ENCODE results near the gene ADTRP. TPM values are rescaled to one million over a fixed set of nuclear protein-coding genes. Genes with fewer than 3 reads are reported as not detected.
"Not testable (repeated sequence)": the region's sequence is repeated elsewhere in the genome, so short reads cannot be mapped to it uniquely, and the experiment has no call there.

Gene ADTRP
- total RNA-seq, 1 donor from 2014 or later, result 3.4 TPM

- TF ChIP-seq, protein P1, sequence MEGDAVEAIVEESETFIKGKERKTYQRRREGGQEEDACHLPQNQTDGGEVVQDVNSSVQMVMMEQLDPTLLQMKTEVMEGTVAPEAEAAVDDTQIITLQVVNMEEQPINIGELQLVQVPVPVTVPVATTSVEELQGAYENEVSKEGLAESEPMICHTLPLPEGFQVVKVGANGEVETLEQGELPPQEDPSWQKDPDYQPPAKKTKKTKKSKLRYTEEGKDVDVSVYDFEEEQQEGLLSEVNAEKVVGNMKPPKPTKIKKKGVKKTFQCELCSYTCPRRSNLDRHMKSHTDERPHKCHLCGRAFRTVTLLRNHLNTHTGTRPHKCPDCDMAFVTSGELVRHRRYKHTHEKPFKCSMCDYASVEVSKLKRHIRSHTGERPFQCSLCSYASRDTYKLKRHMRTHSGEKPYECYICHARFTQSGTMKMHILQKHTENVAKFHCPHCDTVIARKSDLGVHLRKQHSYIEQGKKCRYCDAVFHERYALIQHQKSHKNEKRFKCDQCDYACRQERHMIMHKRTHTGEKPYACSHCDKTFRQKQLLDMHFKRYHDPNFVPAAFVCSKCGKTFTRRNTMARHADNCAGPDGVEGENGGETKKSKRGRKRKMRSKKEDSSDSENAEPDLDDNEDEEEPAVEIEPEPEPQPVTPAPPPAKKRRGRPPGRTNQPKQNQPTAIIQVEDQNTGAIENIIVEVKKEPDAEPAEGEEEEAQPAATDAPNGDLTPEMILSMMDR (IDR thresholded peaks at IDR 0.05; ENCODE audit: unreplicated experiment), result no peak
- Mint-ChIP-seq H3K4me3 (no peak overlapping the region), H3K4me1 (peaks cover 10% of the 10 kb centered on the region), H3K27ac (no peak overlapping the region), H3K9me3 (no peaks in the 10 kb centered on the region), H3K36me3 (no peaks in the 10 kb centered on the region), H3K27me3 (ENCODE audit: low read depth) (no peaks in the 10 kb centered on the region)
- no peak for DNase-seq (ENCODE audit: low spot score in 2 of 2, unreplicated experiment in 2 of 2)
Measured at GRCh38 chr6:11803591-11803971, 25.0 kb upstream of the ADTRP start.

DNA sequence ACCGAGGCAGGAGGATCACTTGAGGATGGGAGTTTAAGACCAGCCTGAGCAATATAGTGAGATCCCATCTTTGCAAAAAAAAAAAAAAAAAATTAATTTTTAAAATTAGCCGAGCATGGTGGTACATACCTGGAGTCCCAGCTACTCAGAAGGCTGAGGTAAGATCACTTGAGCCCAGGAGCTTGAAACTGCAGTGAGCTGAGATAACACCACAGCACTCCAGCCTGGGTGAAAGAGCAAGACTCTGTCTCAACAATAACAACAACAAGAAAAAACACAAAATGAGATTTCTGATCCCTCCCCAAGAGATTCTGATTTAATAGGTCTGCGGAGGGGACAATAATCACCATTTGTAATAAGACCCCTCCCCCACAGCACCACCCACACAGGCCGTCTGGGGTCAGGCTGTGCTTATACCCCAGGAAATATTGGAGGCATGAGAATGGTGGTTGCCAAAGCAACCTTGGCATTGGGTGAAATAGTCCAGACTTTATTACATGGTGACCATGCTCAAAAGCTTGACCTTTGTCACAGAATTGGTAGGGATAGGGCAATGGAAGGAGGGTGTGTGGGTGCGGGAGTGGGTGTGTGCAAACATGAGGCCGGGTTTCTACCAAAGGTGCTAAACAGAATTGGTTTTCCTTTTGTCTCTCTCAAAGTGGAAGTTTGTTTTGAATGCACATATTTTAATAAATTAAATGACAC is 24.4 kb upstream of the ADTRP start:
- no peaks in the 10 kb centered on the region for H3K27me3 Mint-ChIP-seq (ENCODE audit: low read depth)
- DNase-seq (ENCODE audit: low spot score in 2 of 2, unreplicated experiment in 2 of 2), result no peak
- H3K27ac Mint-ChIP-seq, result no peak overlapping the region
- H3K9me3 Mint-ChIP-seq, result no peaks in the 10 kb centered on the region
- H3K4me1 Mint-ChIP-seq, result peaks cover 13% of the 10 kb centered on the region
- H3K4me3 Mint-ChIP-seq, result no peak overlapping the region
- TF ChIP-seq, protein P1 (IDR thresholded peaks at IDR 0.05; ENCODE audit: unreplicated experiment), result no peak
- H3K36me3 Mint-ChIP-seq, result no peaks in the 10 kb centered on the region

DNA sequence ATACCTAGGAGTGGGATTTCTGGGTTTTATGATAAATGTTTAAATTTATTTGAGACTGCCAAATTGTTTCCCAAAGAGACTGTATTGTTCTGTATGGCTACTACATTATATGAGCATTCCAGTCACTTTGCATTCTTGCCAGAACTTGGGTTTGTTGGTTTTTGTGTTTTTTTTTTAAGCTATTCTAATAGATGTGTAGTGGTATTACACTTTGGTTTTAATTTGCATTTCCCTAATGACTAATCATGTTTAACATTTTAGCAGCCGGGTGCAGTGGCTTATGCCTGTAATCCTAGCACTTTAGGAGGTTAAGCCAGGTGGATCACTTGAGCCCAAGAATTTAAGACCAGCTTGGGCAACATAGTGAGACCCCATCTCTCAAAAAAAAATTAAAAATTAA is 21.9 kb upstream of the ADTRP start:
- not testable (repeated sequence) for H3K4me1 Mint-ChIP-seq; H3K9me3 Mint-ChIP-seq; H3K27me3 Mint-ChIP-seq (ENCODE audit: low read depth); DNase-seq (ENCODE audit: low spot score in 2 of 2, unreplicated experiment in 2 of 2); H3K27ac Mint-ChIP-seq; H3K36me3 Mint-ChIP-seq; H3K4me3 Mint-ChIP-seq

- Mint-ChIP-seq H3K36me3 (no peaks in the 10 kb centered on the region), H3K4me1 (peaks cover 15% of the 10 kb centered on the region), H3K9me3 (no peaks in the 10 kb centered on the region), H3K27ac (no peak overlapping the region), H3K27me3 (ENCODE audit: low read depth) (no peaks in the 10 kb centered on the region), H3K4me3 (no peak overlapping the region)
- DNase-seq (ENCODE audit: low spot score in 2 of 2, unreplicated experiment in 2 of 2), result no peak
- TF ChIP-seq, protein P1 (IDR thresholded peaks at IDR 0.05; ENCODE audit: unreplicated experiment), result no peak
Measured at GRCh38 chr6:11798538-11798937, 19.9 kb upstream of the ADTRP start.

GRCh38 chr6:11798096-11798495 is 19.5 kb upstream of the ADTRP start:
- no peak overlapping the region for H3K27ac Mint-ChIP-seq
- peaks cover 4% of the 10 kb centered on the region for H3K36me3 Mint-ChIP-seq
- TF ChIP-seq, protein P1 (IDR thresholded peaks at IDR 0.05; ENCODE audit: unreplicated experiment), result no peak
- H3K4me1 Mint-ChIP-seq, result peaks cover 15% of the 10 kb centered on the region
- H3K4me3 Mint-ChIP-seq, result no peak overlapping the region
- no peaks in the 10 kb centered on the region for H3K27me3 Mint-ChIP-seq (ENCODE audit: low read depth)
- no peak for DNase-seq (ENCODE audit: low spot score in 2 of 2, unreplicated experiment in 2 of 2)
- peaks cover 4% of the 10 kb centered on the region for H3K9me3 Mint-ChIP-seq

GRCh38 chr6:11796829-11797228 is 18.2 kb upstream of the ADTRP start:
- Mint-ChIP-seq H3K4me1 (peaks cover 15% of the 10 kb centered on the region), H3K9me3 (peaks cover 10% of the 10 kb centered on the region), H3K36me3 (peaks cover 8% of the 10 kb centered on the region), H3K27ac (no peak overlapping the region), H3K27me3 (ENCODE audit: low read depth) (no peaks in the 10 kb centered on the region), H3K4me3 (no peak overlapping the region)
- DNase-seq (ENCODE audit: low spot score in 2 of 2, unreplicated experiment in 2 of 2), result no peak
- TF ChIP-seq, protein P1 (IDR thresholded peaks at IDR 0.05; ENCODE audit: unreplicated experiment), result no peak

Data from mesothelial cell of epicardium (in vitro differentiated cells).